Measurements from ENCODE around the gene GALK2.

DNA sequence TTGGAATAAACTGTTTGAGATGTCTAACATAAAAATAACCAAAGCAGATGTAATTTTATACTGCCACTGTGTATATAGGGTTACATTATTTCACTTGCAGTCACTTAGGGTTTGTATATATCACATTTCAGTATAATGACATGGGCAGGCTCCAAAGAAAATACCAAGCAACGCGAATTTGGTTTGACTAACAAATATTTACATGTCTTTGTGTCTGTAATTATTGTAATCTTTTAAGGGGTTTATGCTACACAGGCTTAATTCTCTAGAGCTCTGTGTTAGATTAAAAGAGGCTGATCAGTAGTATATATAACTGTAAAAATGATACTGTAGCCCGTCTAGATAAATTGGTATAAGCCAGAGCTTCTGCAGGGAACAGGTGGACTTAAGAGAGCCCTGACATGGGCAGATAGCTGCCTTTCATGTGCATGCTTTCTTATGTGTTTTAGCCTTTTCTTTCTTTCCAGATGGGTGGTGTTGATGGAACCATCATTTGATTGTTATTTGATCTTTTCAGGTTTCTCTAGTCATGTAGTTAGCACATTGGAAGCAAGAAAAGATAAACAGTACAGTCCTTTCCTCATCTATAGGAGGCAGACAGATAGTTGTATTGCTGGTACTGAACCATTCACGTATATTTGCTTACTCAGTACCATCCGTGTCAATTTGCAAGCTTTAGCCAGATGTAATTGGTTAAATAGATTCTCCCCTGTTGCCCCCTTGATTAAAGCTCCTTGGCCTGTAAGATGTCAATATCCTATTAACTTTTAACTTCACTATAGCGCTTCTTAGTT, 86.1 kb downstream of the GALK2 start:
- no peak for TF ChIP-seq POLR2A (IDR thresholded peaks at IDR 0.05)
- TF ChIP-seq, protein P1, sequence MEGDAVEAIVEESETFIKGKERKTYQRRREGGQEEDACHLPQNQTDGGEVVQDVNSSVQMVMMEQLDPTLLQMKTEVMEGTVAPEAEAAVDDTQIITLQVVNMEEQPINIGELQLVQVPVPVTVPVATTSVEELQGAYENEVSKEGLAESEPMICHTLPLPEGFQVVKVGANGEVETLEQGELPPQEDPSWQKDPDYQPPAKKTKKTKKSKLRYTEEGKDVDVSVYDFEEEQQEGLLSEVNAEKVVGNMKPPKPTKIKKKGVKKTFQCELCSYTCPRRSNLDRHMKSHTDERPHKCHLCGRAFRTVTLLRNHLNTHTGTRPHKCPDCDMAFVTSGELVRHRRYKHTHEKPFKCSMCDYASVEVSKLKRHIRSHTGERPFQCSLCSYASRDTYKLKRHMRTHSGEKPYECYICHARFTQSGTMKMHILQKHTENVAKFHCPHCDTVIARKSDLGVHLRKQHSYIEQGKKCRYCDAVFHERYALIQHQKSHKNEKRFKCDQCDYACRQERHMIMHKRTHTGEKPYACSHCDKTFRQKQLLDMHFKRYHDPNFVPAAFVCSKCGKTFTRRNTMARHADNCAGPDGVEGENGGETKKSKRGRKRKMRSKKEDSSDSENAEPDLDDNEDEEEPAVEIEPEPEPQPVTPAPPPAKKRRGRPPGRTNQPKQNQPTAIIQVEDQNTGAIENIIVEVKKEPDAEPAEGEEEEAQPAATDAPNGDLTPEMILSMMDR (IDR thresholded peaks at IDR 0.05) = no peak

Data from right lobe of liver (tissue), 4 donors.